GM19025 (cell line): ENCODE measurements around the gene ZSCAN31.
"Not testable (repeated sequence)": the region's sequence is repeated elsewhere in the genome, so short reads cannot be mapped to it uniquely, and the experiment has no call there.

ENCODE experiments used
- ATAC-seq: cut with Tn5 transposase; IDR thresholded peaks from one replicate; pipeline ENCODE4 v1.9.1; 2021; ENCODE audit warnings: mild to moderate bottlenecking, low read depth, moderate library complexity; ENCODE audit not compliant: unreplicated experiment

The ZSCAN31 gene

GRCh38 chr6:28323813-28324424 lies 12.0 kb downstream of the ZSCAN31 start:
- no peak for ATAC-seq

- no peak for ATAC-seq
Measured at GRCh38 chr6:28322661-28323060, 13.3 kb downstream of the ZSCAN31 start.

- not testable (repeated sequence) for ATAC-seq
Measured at GRCh38 chr6:28317866-28318265, 18.1 kb downstream of the ZSCAN31 start.

GRCh38 chr6:28315628-28316027 lies 20.3 kb downstream of the ZSCAN31 start:
- ATAC-seq: no peak

- no peak for ATAC-seq
Measured at GRCh38 chr6:28312939-28313338, 23.0 kb downstream of the ZSCAN31 start.

GRCh38 chr6:28311139-28311823 lies 24.7 kb downstream of the ZSCAN31 start:
- ATAC-seq: no peak

- ATAC-seq: not testable (repeated sequence)
Measured at GRCh38 chr6:28306363-28306762, 29.6 kb downstream of the ZSCAN31 start.

GRCh38 chr6:28303570-28303969 lies 32.4 kb downstream of the ZSCAN31 start:
- ATAC-seq: peak; percentile 76

- ATAC-seq: no peak
Measured at GRCh38 chr6:28296520-28297060, 39.4 kb downstream of the ZSCAN31 start.

GRCh38 chr6:28295326-28295725 lies 40.6 kb downstream of the ZSCAN31 start:
- ATAC-seq: no peak

GRCh38 chr6:28291573-28291972 lies 44.4 kb downstream of the ZSCAN31 start:
- no peak for ATAC-seq

- no peak for ATAC-seq
Measured at GRCh38 chr6:28282926-28283325, 53.0 kb downstream of the ZSCAN31 start.

- ATAC-seq: peak; percentile 87
Measured at GRCh38 chr6:28281288-28282064, 54.5 kb downstream of the ZSCAN31 start, which contains the start of gene PGBD1. Gene PGBD1, plus strand, starts transcription at chr6:28281572. Its CDS starts 2,242 bp downstream, at chr6:28283814.

- ATAC-seq: no peak
Measured at GRCh38 chr6:28280595-28281287, 55.2 kb downstream of the ZSCAN31 start.

- no peak for ATAC-seq
Measured at GRCh38 chr6:28277746-28278145, 58.2 kb downstream of the ZSCAN31 start.

GRCh38 chr6:28274888-28275287 lies 61.1 kb downstream of the ZSCAN31 start:
- no peak for ATAC-seq
